Smooth muscle cell (in vitro differentiated cells): ENCODE measurements around the gene FGD6. TPM values are rescaled to one million over a fixed set of nuclear protein-coding genes. Genes with fewer than 3 reads are reported as not detected.

ENCODE experiments used
- DNase-seq: peaks from one replicate; lab custom pipeline; 2025; ENCODE audit not compliant: unreplicated experiment; lab: John Stamatoyannopoulos, UW
- H2AFZ ChIP-seq: fragments of 200-600 bp; sonication (generic); 2 replicates; pipeline ENCODE4 v1.6.0; 2016; ENCODE audit warnings: antibody characterized with exemption, low read depth, mild to moderate bottlenecking
- H3F3A ChIP-seq: fragments of 200-600 bp; sonication (generic); 2 replicates; pipeline ENCODE4 v1.6.0; 2017; ENCODE audit warnings: antibody characterized with exemption, low read depth
- H3K27ac ChIP-seq: fragments of 200-600 bp; sonication (generic); 2 replicates; pipeline ENCODE4 v1.5.1; 2016; ENCODE audit warnings: low read depth, mild to moderate bottlenecking
- H3K27me3 ChIP-seq: fragments of 200-600 bp; sonication (generic); 2 replicates; pipeline ENCODE4 v1.6.1; 2016; ENCODE audit warnings: low read depth, mild to moderate bottlenecking
- H3K36me3 ChIP-seq: fragments of 200-600 bp; sonication (generic); 2 replicates; pipeline ENCODE4 v1.5.1; 2016; ENCODE audit warnings: low read depth
- H3K4me1 ChIP-seq: fragments of 200-600 bp; sonication (generic); 2 replicates; pipeline ENCODE4 v1.5.1; 2016; ENCODE audit warnings: low read depth
- H3K4me2 ChIP-seq: fragments of 200-600 bp; sonication (generic); 2 replicates; pipeline ENCODE4 v1.6.0; 2016; ENCODE audit warnings: mild to moderate bottlenecking
- H3K4me3 ChIP-seq: fragments of 200-600 bp; sonication (generic); 2 replicates; pipeline ENCODE4 v1.5.1; 2016; ENCODE audit warnings: mild to moderate bottlenecking
- H3K79me2 ChIP-seq: fragments of 200-600 bp; sonication (generic); 2 replicates; pipeline ENCODE4 v1.6.0; 2016; ENCODE audit warnings: low read depth, mild to moderate bottlenecking
- H3K9ac ChIP-seq: fragments of 200-600 bp; sonication (generic); 2 replicates; pipeline ENCODE4 v1.6.0; 2016; ENCODE audit warnings: low read depth
- H3K9me3 ChIP-seq: fragments of 200-600 bp; sonication (generic); replicated peaks from 2 replicates; pipeline ENCODE4 v1.5.1; 2016; ENCODE audit warnings: low read depth
- H4K20me1 ChIP-seq: fragments of 200-600 bp; sonication (generic); 2 replicates; pipeline ENCODE4 v1.6.0; 2016; ENCODE audit warnings: low read depth
- CTCF ChIP-seq: fragments of 200-600 bp; sonication (generic); IDR thresholded peaks from 2 replicates; pipeline ENCODE4 v1.5.1; 2017; ENCODE audit warnings: borderline replicate concordance, mild to moderate bottlenecking, antibody characterized with exemption; ENCODE audit not compliant: insufficient read depth, poor library complexity, severe bottlenecking
- WGBS: methylation state at CpG from one replicate; pipeline ENCODE4 v1.1.7; 2016; ENCODE audit warnings: low lambda C conversion rate; 5-methylcytosine and 5-hydroxymethylcytosine counted together
- polyA plus RNA-seq: library from polyadenylated mRNA; unstranded; fragments of >200 nt; fragmentation: Nextera tagmentation; extraction: Ambion mirVana; gene quantifications from 2 replicates; pipeline ENCODE4 v1.2.1, GENCODE V29; 2016
- total RNA-seq: library from RNA; depleted of rRNA; stranded (reverse); fragments of >200 nt; gene quantifications from 2 replicates; pipeline ENCODE4 v1.2.3, GENCODE V29; 2014

Gene FGD6
- total and polyA plus RNA-seq, 2 experiments from 2014 or later: 2.5 to 7.7 TPM

- peak overlapping the region; percentile 99 for H3K27ac ChIP-seq
- no peaks in the 10 kb centered on the region for H3K36me3 ChIP-seq
- H3K27me3 ChIP-seq: no peaks in the 10 kb centered on the region
- H3K4me2 ChIP-seq: peak overlapping the region; percentile 90
- H3F3A ChIP-seq: peaks cover 42% of the 10 kb centered on the region
- H3K79me2 ChIP-seq: peaks cover 37% of the 10 kb centered on the region
- no peaks in the 10 kb centered on the region for H4K20me1 ChIP-seq
- WGBS: 20% methylated on average over 11 of the region's 11 CpGs
- no peaks in the 10 kb centered on the region for H3K9me3 ChIP-seq
- peaks cover 54% of the 10 kb centered on the region for H3K4me1 ChIP-seq
- peak overlapping the region; percentile 96 for H2AFZ ChIP-seq
- H3K4me3 ChIP-seq: peak overlapping the region; percentile 47
- no peak for TF ChIP-seq CTCF
- H3K9ac ChIP-seq: peak overlapping the region; percentile 93
- DNase-seq: no peak
These were observed 13.0 kb downstream of the FGD6 start for GRCh38 chr12:95204141-95204866.

GRCh38 chr12:95203487-95204030 is 13.7 kb downstream of the FGD6 start:
- Histone ChIP-seq H3K4me3 (peak overlapping the region; percentile 47), H3K9ac (peak overlapping the region; percentile 93), H3K4me1 (peaks cover 54% of the 10 kb centered on the region), H3K79me2 (peaks cover 32% of the 10 kb centered on the region), H3F3A (peaks cover 42% of the 10 kb centered on the region), H3K4me2 (peak overlapping the region; percentile 90), H3K9me3 (no peaks in the 10 kb centered on the region), H2AFZ (peak overlapping the region; percentile 96), H4K20me1 (no peaks in the 10 kb centered on the region), H3K27me3 (no peaks in the 10 kb centered on the region), H3K27ac (peak overlapping the region; percentile 99), H3K36me3 (no peaks in the 10 kb centered on the region)
- WGBS: 91% methylated on average over 1 of the region's 1 CpG
- no peak for DNase-seq
- no peak for TF ChIP-seq CTCF

GRCh38 chr12:95202691-95203486 is 14.4 kb downstream of the FGD6 start:
- peaks cover 42% of the 10 kb centered on the region for H3F3A ChIP-seq
- no peaks in the 10 kb centered on the region for H3K27me3 ChIP-seq
- peaks cover 32% of the 10 kb centered on the region for H3K79me2 ChIP-seq
- no peak for TF ChIP-seq CTCF
- peak overlapping the region; percentile 90 for H3K4me2 ChIP-seq
- no peaks in the 10 kb centered on the region for H3K9me3 ChIP-seq
- peaks cover 54% of the 10 kb centered on the region for H3K4me1 ChIP-seq
- peak overlapping the region; percentile 46 for H2AFZ ChIP-seq
- WGBS: 35% methylated on average over 3 of the region's 3 CpGs
- DNase-seq: no peak
- peak overlapping the region; percentile 99 for H3K27ac ChIP-seq
- H4K20me1 ChIP-seq: no peaks in the 10 kb centered on the region
- H3K36me3 ChIP-seq: no peaks in the 10 kb centered on the region
- peak overlapping the region; percentile 93 for H3K9ac ChIP-seq
- no peak overlapping the region for H3K4me3 ChIP-seq
